ENCODE data around the gene DNAJC27.

Gene DNAJC27

GRCh38 chr2:24913911-24914310 is 57.8 kb downstream of the DNAJC27 start:
- Histone ChIP-seq H3K4me3 (ENCODE audit: low read depth in 1 of 2, low read length in 1 of 2) (no peak overlapping the region), H3K27ac (no peak overlapping the region), H3K4me1 (ENCODE audit: control insufficient read depth in 1 of 2, insufficient read depth in 1 of 2, low read depth in 1 of 2, low read length in 1 of 2) (peaks cover 0 to under 1% of the 10 kb centered on the region in 2 experiments), H3K9me3 (no peaks in the 10 kb centered on the region), H3K36me3 (no peaks in the 10 kb centered on the region), H3K27me3 (peaks cover 23% of the 10 kb centered on the region)
- no peak for TF ChIP-seq CTCF (IDR thresholded peaks at IDR 0.05)

DNA sequence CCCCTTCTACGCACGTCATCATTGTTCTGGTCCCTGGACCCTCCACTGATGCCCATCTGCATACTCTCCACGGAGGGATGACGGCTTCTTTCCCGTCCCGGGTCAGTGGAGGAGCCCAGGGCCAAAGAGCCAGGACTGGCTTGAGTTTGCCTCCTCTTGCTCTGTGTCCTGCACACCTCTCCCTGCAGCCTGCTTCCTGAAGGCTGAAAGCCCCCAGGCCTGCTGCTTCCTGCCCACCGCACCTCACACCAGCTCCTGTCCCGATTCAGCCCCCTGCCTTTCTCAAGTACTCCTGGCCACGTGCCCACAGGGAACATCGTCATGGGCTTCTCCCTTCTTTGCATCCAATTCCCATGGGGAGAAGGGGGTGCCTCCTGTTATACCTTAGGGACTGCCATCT is 58.8 kb downstream of the DNAJC27 start:
- no peaks in the 10 kb centered on the region for H3K36me3 ChIP-seq
- no peak overlapping the region for H3K4me3 ChIP-seq (ENCODE audit: low read depth in 1 of 2, low read length in 1 of 2)
- TF ChIP-seq CTCF (IDR thresholded peaks at IDR 0.05), result no peak
- no peaks in the 10 kb centered on the region for H3K9me3 ChIP-seq
- peaks cover 14% of the 10 kb centered on the region for H3K27me3 ChIP-seq
- no peak overlapping the region for H3K27ac ChIP-seq
- H3K4me1 ChIP-seq (ENCODE audit: control insufficient read depth in 1 of 2, insufficient read depth in 1 of 2, low read depth in 1 of 2, low read length in 1 of 2), result no peaks in the 10 kb centered on the region

DNA sequence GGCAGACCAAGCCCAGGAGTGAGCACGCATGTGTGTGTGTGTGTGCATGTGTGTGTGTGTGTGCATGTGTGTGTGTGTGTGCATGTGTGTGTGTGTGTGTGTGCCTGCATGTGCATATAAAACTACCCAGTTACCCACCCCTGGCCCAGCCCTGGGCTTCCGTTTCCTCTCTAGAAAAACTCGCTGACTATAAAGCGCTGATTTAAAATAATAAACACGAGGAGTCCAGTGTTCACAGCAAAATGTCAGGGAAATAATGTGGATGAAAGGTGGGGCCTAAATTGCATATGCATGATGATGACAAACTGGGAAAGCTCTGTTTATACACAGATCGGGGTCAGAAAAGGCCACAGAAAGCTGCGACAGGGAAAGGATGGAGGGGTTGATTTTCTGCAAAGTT is 59.2 kb downstream of the DNAJC27 start:
- Histone ChIP-seq H3K4me3 (ENCODE audit: low read depth in 1 of 2, low read length in 1 of 2) (no peak overlapping the region), H3K27me3 (peaks cover 9% of the 10 kb centered on the region), H3K27ac (no peak overlapping the region), H3K36me3 (no peaks in the 10 kb centered on the region), H3K4me1 (ENCODE audit: control insufficient read depth in 1 of 2, insufficient read depth in 1 of 2, low read depth in 1 of 2, low read length in 1 of 2) (no peaks in the 10 kb centered on the region), H3K9me3 (no peaks in the 10 kb centered on the region)
- TF ChIP-seq CTCF (IDR thresholded peaks at IDR 0.05), result no peak

DNA sequence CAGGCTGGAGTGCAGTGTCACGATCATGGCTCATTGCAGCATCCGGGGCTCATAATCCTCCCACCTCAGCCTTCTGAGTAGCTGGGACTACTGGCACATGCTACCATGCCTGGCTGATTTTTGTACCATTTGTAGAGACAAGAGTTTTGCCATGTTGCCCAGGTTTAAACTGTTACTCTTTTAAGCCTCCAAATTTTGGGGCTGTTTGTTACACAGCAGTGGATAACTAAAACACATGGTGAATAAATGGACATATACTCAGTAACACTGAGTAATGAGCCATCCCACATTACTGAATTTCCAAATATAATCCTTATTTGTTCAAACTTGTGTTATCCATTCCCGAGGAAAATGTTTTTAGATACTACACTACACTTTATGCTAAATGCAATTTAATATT is 61.5 kb downstream of the DNAJC27 start:
- no peaks in the 10 kb centered on the region for H3K4me1 ChIP-seq (ENCODE audit: control insufficient read depth in 1 of 2, insufficient read depth in 1 of 2, low read depth in 1 of 2, low read length in 1 of 2)
- no peak overlapping the region for H3K4me3 ChIP-seq (ENCODE audit: low read depth in 1 of 2, low read length in 1 of 2)
- no peak for TF ChIP-seq CTCF (IDR thresholded peaks at IDR 0.05)
- H3K27me3 ChIP-seq, result no peaks in the 10 kb centered on the region
- H3K9me3 ChIP-seq, result no peaks in the 10 kb centered on the region
- no peaks in the 10 kb centered on the region for H3K36me3 ChIP-seq
- H3K27ac ChIP-seq, result no peak overlapping the region

- no peak overlapping the region for H3K27ac ChIP-seq
- H3K4me1 ChIP-seq (ENCODE audit: control insufficient read depth in 1 of 2, insufficient read depth in 1 of 2, low read depth in 1 of 2, low read length in 1 of 2), result no peaks in the 10 kb centered on the region
- H3K9me3 ChIP-seq, result no peaks in the 10 kb centered on the region
- no peaks in the 10 kb centered on the region for H3K27me3 ChIP-seq
- no peak overlapping the region for H3K4me3 ChIP-seq (ENCODE audit: low read depth in 1 of 2, low read length in 1 of 2)
- no peak for TF ChIP-seq CTCF (IDR thresholded peaks at IDR 0.05)
- H3K36me3 ChIP-seq, result no peaks in the 10 kb centered on the region
These were observed 62.1 kb downstream of the DNAJC27 start for GRCh38 chr2:24909555-24910177.
